NCI-H748 treated with DMSO at 0.1 percent for 48 hours (cell line): ENCODE results near the gene PLK5.
"Not testable (repeated sequence)": the region's sequence is repeated elsewhere in the genome, so short reads cannot be mapped to it uniquely, and the experiment has no call there.

ENCODE experiments used
- DNase-seq: peaks from one replicate; lab custom pipeline; 2025; lab: John Stamatoyannopoulos, UW

Gene PLK5

DNA sequence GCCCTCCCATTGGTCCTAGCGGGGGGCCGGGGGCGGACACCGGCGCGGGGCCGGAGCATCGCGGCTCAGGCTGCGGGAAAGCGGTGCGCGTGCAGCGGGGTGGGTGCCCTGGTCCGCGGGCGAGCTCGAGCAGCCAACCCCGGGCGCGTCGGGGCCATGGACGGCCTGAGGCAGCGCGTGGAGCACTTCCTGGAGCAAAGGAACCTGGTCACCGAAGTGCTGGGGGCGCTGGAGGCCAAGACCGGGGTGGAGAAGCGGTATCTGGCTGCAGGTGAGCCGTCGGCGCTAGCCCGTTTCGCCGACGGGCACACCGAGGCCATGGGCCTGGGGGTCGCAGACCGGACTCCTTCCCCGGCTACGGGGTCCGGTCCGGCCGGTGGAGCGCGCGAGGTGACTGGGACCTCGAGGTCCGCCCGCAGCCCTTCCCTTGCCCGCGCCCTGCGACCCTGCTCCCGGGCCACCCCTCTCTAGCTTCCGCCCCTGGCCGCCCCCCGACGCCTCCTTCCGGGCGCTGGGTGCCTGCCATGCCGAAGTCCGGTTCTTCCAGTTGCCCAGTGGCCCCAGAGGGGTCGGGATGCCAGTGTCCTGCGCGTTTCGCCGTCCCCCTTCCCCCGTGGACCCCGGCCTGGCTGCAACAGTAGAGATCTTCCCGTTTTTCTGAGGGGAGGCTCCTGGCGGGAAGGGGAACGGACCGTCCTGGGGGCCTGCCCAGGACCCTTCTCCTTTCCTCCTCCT lies 32.6 kb upstream of the PLK5 start, which contains the start of gene REEP6:
Gene REEP6, plus strand, starts transcription at position 68 of the 735 bp plus-strand sequence. Its CDS starts 89 bp downstream, at position 157.
- DNase-seq, result no peak

GRCh38 chr19:1491849-1492170 lies 32.1 kb upstream of the PLK5 start:
- DNase-seq, result no peak

- DNase-seq, result no peak
Measured at GRCh38 chr19:1492474-1493006, 31.3 kb upstream of the PLK5 start.

- DNase-seq, result no peak
Measured at GRCh38 chr19:1494115-1494815, 29.6 kb upstream of the PLK5 start.

DNA sequence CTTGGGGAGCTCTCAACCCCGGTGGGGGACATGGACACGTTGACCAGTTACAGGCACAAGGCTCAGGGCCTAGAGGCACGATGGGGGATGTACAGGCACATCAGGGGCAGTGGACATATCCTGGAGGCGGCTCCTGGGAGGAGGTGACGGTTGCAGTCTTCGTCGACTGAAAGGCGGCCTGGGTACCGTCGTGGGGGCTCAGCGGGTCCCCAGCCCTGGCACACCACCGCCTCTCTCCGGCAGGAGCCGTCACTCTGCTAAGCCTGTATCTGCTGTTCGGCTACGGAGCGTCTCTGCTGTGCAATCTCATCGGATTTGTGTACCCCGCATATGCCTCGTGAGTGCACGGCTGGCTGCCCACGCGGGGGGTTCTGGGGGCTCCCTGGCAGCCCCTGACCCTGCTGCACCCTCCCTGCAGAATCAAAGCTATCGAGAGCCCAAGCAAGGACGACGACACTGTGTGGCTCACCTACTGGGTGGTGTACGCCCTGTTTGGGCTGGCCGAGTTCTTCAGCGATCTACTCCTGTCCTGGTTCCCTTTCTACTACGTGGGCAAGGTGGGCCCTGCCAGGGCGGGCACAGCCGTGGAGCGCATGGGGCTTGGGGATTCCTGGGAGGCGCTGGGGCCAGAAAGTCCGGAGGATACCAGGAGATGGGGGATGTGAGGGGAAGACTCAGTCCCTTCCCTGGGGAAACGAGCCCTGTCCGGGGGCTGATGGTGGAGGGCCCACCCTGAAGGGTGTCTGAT lies 28.7 kb upstream of the PLK5 start:
- no peak for DNase-seq

DNA sequence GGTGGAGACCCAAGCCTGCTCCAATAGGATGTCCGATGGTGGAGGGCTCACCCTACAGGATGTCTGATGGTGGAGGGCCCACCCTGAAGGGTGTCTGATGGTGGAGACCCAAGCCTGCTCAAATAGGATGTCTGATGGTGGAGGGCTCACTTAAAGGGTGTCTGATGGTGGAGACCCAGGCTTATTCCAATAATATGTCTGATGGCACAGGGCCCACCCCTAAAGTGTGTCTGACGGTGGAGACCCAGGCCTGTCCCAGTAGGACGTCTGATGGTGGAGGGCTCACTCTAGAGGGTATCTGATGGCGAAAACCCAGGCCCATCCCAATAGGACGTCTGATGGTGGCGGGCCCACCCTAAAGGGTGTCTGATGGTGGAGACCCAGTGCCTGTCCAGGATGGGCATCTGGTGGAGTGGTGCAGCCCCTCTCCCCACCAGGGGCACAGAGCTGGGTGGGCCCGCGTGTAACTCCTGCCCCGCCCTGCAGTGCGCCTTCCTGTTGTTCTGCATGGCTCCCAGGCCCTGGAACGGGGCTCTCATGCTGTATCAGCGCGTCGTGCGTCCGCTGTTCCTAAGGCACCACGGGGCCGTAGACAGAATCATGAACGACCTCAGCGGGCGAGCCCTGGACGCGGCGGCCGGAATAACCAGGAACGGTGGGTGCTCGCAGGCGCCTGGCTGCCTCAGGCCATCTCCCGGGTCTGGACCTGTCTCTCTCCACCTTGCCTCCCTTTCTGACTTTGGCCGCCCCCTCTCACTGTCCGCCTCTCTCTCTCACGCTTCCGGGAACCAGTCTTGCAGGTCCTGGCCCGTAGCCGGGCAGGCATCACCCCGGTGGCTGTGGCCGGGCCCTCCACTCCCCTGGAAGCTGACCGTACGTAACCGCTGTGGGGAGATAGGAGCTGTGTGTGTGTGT lies 27.8 kb upstream of the PLK5 start:
- no peak for DNase-seq

DNA sequence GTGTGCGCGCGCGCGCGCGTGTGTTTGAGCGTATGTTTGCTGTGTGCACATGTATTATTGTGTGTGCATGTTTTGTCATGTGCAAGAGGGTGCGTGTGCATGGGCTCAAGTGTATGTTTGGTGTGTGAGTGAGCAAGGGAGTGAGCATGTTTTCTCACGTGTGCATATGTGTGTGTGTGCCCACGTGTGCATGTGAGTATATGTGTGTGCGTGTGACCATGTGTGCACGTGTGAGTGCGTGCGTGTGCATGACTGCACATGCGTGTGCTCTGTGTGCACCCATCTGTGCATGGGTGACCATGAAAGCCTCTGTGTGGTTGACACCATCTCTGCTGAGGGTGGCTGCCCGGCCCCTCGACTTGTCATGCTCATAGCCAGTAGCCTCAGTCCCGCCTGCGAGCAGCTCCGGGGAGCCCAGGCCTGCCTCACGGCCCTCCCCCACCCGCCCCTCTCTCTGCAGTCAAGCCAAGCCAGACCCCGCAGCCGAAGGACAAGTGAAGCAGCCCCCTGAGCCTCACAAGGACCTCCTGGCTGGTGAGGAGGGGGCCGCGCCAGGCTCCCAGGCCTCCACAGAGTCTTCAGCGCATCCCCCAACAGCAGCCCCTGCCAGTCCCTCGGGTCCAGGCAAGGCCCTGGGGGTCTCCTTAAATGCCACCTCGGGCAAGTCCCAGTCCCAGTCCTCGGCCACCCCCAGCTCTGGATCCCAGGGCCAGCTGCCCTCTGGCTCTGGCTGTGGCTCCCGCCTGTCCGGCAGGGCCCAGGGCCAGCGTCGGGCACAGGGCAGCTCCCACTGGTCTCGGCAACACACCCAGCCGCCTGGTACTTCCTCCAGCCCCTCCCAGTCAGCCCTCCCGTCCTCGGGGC lies 26.9 kb upstream of the PLK5 start:
- no peak for DNase-seq

GRCh38 chr19:1497578-1498235 lies 26.2 kb upstream of the PLK5 start:
- DNase-seq, result no peak

DNA sequence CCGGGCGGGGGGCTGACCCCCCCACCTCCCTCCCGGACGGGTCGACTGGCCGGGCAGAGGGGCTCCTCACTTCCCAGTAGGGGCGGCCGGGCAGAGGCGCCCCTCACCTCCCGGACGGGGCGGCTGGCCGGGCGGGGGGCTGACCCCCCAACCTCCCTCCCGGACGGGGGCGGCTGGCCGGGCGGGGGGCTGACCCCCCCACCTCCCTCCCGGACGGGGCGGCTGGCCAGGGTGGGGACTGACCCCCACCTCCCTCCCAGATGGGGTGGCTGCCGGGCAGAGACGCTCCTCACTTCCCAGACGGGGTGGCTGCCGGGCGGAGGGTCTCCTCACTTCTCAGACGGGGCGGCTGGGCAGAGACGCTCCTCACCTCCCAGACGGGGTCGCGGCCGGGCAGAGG lies 24.6 kb upstream of the PLK5 start:
- not testable (repeated sequence) for DNase-seq

- DNase-seq, result no peak
Measured at GRCh38 chr19:1501200-1501595, 22.7 kb upstream of the PLK5 start.

DNA sequence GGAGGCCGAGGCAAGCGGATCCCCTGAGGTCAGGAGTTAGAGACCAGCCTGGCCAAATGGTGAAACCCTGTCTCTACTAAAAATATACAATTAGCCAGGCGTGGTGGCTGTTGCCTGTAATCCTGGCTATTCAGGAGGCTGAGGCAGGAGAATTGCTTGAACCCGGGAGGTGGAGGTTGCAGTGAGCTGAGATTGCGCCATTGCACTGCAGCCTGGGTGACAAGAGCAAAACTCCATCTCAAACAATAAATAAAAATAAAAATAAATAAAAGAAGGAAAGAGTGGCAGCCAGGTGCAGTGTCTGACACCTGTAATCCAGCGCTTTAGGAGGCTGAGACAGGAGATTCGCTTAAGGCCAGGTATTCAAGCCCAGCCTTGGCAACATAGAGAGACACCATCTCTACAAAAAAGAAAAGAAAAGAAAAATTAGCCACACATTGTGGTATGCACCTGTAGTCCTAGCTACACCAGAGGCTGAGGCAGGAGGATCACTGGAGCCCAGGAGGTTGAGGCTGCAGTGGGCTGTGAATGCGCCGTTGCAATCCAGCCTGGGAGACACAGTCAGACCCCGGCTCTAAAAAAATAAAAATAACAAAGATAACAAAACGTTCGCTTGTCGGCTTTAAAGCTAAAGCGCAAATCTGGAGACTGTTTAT lies 21.3 kb upstream of the PLK5 start:
- no peak for DNase-seq

GRCh38 chr19:1503089-1503924 lies 20.6 kb upstream of the PLK5 start:
- no peak for DNase-seq

DNA sequence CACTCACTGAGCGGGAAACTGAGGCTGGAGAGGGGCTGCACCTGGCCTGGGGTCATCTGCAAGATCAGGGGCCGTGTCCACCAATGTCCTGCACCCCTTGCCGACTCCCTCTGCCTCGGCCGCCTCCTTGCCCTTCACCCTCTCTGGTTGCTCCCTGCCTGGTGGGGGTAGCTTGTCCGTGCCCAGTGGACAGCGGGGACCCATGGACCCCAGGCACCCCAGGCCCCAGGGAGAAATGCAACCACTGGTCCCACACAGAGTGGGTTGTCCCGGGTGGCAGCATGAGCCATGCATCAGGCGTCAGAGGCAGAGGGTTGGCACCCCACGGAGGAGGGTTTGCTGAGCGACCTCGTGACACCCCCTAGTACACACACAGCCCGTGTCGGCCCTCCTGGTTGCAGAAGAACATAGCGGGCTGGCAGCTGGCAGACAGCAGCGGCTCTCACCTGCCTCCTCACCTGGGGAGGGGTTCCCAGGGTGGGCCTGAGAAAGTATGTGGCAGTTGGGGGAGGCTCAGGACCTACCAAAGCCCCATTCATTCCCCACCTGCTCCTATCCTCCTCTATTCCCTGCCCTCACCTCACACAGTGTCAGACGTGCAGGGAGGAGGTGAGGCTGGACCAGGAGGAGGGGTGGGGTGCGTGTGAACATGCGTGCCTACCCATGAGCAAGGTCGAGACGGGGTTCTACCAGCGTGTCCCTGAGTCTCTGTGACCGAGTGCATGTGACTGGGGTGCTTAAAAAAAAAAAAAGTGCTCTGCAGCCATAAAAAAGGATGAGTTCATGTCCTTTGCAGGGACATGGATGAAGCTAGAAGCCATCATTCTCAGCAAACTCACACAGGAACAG lies 19.7 kb upstream of the PLK5 start:
- no peak for DNase-seq

DNA sequence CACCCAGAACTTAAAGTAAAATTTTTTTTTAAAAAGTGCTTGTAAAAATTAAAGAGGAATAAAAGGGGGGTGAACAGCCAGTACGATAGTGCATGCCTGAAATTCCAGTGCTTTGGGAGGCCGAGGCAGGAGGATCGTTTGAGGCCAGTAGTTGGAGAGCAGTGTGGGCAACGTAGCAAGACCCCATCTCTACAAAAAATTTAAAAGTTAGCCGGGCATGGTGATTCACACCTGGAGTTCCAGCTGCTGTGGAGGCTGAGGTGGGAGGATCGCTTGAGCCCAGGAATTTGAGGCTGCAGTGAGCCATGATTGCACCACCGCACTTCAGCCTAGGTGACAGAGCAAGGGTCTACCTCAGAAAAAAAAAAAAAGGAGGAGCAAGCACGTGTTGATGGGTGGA lies 18.9 kb upstream of the PLK5 start:
- DNase-seq, result no peak

DNA sequence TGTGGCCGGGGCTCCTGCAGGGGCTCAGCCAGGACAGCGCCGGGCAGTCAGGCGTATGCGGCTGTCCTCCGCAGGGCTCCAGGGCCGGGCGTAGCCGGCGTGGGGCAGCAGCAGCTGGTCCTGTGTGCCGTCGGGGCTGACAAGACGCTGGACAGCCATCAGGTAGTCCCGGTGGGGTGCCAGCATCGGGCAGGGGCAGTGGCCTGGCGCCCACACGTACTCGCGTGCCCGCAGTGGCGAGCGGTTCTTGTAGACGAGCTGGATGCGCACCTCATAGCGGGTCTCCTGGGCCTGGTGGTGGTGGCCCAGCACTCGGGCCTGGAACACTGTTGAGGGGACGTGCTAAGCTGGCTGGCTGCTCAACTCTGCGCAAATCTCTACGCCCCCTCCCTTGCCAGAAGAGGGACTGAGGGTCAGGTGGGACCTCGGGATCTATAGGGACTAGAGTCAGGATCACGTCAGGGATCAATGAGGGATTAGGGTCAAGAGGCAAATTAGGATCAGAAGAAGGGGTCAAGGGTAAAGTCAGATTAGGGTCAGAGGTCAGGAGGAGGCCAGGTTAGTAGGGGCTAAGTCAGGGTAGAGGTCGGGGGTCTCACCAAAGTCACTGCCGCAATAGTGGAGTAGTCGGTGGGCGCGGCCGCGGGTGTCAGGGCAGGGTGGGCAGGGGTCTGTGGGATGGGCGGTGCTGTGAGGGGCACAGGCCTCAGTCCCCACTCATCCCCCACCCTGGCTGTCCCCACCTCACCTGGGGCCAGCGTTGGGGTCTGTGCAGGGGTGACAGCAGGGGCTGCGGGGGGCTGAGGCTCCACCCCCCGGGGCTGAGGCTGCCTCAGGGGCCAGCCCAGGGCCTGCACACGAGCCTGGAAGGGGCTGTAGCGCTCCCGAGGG lies 17.6 kb upstream of the PLK5 start:
- DNase-seq, result no peak

DNA sequence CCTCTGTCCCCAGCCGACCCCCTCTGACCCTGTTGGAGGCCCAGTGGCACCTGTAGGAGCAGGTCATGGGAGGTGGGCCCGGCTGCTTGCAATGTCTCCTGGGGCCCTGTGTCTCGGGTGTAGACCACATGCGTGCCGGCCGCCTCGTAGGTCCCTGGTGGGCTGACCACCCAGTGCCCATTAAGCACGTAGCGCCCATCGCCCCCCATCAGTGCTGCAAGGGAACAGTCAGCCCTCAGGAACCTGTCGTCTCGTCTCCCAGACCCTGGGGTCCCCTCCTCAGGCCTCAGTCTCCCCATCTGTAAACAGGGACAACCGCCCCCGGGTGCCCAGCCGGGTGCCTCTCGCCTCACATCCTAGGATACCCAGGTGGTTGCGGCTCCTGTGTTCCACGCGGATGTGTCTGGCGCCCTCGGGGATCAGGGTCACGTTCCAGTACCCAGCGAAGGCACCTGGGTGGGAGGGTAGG lies 16.7 kb upstream of the PLK5 start:
- no peak for DNase-seq
